ENCODE data around the gene PARVB. TPM values are rescaled to one million over a fixed set of nuclear protein-coding genes. Genes with fewer than 3 reads are reported as not detected.

The PARVB gene
- total RNA-seq, 2 experiments from 2014 or later = 39.4 to 41.0 TPM

DNA sequence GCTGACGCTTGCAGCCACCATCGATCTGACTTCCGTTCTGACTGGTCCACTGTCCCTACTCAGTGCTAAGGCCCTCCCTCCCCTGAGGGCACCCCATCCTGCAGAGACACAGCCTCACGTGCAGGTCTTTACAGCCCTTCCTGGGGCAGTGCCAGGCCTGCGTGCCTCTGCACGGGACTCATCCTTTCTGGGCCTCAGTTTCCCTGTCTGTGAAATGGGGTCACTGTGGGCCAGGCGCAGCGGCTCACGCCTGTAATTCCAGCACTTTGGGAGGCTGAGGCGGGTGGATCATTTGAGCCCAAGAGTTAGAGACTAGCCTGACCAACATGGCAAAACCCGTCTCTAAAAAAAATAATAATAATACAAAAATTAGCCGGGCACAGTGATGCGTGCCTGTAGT, 138.9 kb downstream of the PARVB start:
- ChIA-PET POLR2A (no interaction called here), CTCF (no interaction called here)
- ATAC-seq = no peak
- Mint-ChIP-seq H3K27me3 (ENCODE audit: low read depth) (no peaks in the 10 kb centered on the region), H3K9me3 (ENCODE audit: insufficient read depth) (no peaks in the 10 kb centered on the region), H3K27ac (no peak overlapping the region), H3K36me3 (ENCODE audit: low read depth) (no peaks in the 10 kb centered on the region), H3K4me3 (no peak overlapping the region), H3K4me1 (ENCODE audit: low read depth) (no peaks in the 10 kb centered on the region)
- no peak for DNase-seq

DNA sequence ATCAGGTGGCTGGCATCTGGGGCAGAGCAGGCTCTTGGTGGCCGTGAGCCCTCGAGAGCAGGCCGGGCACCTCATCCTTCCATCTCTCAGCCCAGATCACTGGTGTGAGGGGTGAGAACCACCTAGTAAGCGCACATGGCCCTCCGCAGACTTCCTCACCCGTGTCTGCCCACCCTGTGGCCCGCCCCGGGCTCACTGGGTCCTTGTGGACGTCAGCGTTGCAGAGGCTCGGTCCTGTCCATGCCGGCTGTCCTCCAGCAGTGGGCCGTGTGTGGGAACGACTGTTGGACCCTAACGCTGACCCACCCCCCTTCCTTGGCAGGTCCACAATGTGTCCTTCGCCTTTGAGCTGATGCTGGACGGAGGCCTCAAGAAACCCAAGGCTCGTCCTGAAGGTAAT, 139.4 kb downstream of the PARVB start:
- H3K4me3 Mint-ChIP-seq = no peak overlapping the region
- ATAC-seq (no peak), DNase-seq (no peak)
- H3K36me3 Mint-ChIP-seq (ENCODE audit: low read depth) = no peaks in the 10 kb centered on the region
- H3K4me1 Mint-ChIP-seq (ENCODE audit: low read depth) = no peaks in the 10 kb centered on the region
- no peak overlapping the region for H3K27ac Mint-ChIP-seq
- H3K9me3 Mint-ChIP-seq (ENCODE audit: insufficient read depth) = no peaks in the 10 kb centered on the region
- H3K27me3 Mint-ChIP-seq (ENCODE audit: low read depth) = no peaks in the 10 kb centered on the region
- ChIA-PET CTCF (no interaction called here), POLR2A (no interaction called here)

DNA sequence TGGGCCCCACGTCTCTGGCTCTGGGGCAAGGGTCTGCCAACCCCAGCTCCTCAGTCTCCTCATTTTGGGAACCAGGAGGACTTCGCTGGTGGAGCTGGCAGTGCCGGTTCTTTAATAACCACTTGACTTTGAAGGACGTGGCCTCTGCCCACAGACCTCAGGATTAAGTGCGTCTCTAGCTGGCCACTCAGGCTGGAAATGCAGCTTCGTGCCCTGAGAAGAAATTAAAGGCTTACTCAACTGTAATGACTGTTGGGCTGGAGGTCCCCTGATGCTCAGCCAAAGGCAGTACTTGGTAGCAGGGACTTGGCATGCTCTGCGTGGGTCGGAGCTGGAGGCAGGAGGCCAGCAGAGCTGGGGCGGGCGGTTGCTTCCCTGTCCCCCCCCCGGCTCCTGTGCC, 139.9 kb downstream of the PARVB start:
- ChIA-PET CTCF (no interaction called here), POLR2A (interaction anchor here (0.7 kb wide), 1 partner anchor 17 kb away, joined by 3 read pairs; the partner anchor contains the start of gene PARVG)
- no peaks in the 10 kb centered on the region for H3K27me3 Mint-ChIP-seq (ENCODE audit: low read depth)
- DNase-seq (no peak), ATAC-seq (no peak)
- H3K4me3 Mint-ChIP-seq = no peak overlapping the region
- H3K4me1 Mint-ChIP-seq (ENCODE audit: low read depth) = no peaks in the 10 kb centered on the region
- H3K9me3 Mint-ChIP-seq (ENCODE audit: insufficient read depth) = no peaks in the 10 kb centered on the region
- H3K27ac Mint-ChIP-seq = no peak overlapping the region
- H3K36me3 Mint-ChIP-seq (ENCODE audit: low read depth) = no peaks in the 10 kb centered on the region

DNA sequence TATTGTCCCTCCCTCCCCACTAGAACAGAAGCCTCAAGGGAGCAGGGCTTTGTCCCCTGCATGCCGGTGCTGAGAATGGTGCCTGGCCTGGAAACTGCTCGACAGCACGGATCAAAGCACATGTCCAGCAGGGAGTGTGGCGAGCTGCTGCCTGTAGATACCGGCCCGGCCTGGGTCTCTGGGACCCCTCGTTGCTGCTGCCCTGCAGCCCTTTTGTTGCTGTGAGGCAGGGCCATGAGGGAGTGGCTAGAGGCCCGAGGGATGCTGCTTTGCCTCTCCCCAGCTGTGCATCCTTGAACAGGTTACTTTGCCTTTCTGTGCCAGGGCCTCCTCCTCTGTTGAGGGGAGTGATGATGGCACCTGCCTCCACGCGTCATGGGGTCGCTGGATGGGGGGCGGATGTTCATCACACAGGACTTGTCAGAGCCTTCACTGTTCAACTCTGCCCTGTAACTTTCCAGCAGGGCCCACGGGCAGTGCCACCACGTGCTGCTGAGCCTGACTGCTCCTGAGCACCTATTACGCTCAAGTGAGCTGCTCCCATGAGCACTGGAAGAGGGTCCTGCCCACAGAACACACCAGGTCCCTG, 141.3 kb downstream of the PARVB start:
- Mint-ChIP-seq H3K27me3 (ENCODE audit: low read depth) (no peaks in the 10 kb centered on the region), H3K4me1 (ENCODE audit: low read depth) (no peaks in the 10 kb centered on the region), H3K9me3 (ENCODE audit: insufficient read depth) (no peaks in the 10 kb centered on the region), H3K36me3 (ENCODE audit: low read depth) (no peaks in the 10 kb centered on the region), H3K4me3 (no peak overlapping the region), H3K27ac (no peak overlapping the region)
- ChIA-PET POLR2A (no interaction called here), CTCF (no interaction called here)
- ATAC-seq (no peak), DNase-seq (no peak)

DNA sequence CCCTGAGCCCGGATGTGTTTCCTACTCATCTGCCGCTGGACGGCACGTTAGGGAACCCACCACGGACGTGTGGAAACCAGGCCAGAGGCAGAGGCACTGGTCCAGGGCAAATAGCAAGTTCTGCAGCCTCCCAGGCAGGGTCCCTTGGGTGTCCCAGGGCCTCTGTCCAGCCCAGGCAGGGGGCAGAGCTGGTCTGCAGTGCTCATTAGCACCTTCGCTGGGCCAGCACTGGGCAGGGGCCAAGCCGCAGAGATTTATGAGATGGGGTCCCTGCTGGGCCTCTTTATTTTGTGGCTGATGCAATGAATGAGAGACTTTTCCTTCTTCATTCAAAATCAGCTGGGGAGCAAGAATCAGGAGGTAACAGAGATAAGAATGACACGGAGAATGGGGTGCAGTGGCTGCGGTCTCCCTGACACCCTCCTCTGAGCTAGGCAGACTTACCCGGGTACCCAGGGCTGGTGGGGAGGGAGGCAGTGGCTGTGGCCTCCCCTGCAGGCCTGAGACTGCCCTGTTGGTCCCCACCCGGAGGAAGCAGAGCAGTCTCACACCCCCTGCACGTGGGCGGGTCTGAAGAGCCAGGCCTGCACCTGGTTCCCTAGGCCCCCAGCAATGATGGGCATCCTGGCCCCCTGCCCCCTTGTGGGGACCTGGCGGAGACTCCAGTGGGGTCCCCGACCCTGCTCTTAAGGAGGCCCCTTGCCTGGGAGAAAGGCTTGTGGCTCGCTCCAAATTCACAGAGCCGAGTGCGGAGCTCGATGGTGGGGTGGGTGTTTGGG, 142.6 kb downstream of the PARVB start:
- Mint-ChIP-seq H3K4me3 (no peak overlapping the region), H3K27me3 (ENCODE audit: low read depth) (no peaks in the 10 kb centered on the region), H3K9me3 (ENCODE audit: insufficient read depth) (no peaks in the 10 kb centered on the region), H3K27ac (no peak overlapping the region), H3K4me1 (ENCODE audit: low read depth) (no peaks in the 10 kb centered on the region), H3K36me3 (ENCODE audit: low read depth) (no peaks in the 10 kb centered on the region)
- POLR2A ChIA-PET = no interaction called here
- CTCF ChIA-PET = no interaction called here
- ATAC-seq (no peak), DNase-seq (no peak)

DNA sequence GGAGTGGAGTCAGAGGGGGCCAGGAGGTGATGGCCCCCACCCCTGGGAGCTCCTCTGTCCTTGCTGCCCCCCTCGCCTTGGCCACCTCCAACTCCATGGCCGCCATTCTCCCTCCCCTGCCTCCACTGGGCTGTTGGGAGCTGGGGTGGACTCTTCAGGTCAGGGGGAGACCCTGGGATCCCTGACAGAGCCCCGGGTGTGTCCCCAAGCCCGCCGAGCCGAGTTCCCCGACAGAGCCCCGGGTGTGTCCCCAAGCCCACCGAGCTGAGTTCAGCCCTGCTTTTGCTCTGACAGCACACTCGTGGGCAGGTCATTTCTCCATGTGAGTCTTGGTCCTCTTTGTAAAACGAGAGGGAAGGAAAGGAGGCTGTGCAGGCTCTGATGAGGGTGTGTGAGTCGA, 143.4 kb downstream of the PARVB start:
- Mint-ChIP-seq H3K4me1 (ENCODE audit: low read depth) (peaks cover under 1% of the 10 kb centered on the region), H3K9me3 (ENCODE audit: insufficient read depth) (no peaks in the 10 kb centered on the region), H3K27ac (no peak overlapping the region), H3K36me3 (ENCODE audit: low read depth) (no peaks in the 10 kb centered on the region), H3K4me3 (no peak overlapping the region), H3K27me3 (ENCODE audit: low read depth) (no peaks in the 10 kb centered on the region)
- ChIA-PET POLR2A (no interaction called here), CTCF (no interaction called here)
- DNase-seq (no peak), ATAC-seq (no peak)

DNA sequence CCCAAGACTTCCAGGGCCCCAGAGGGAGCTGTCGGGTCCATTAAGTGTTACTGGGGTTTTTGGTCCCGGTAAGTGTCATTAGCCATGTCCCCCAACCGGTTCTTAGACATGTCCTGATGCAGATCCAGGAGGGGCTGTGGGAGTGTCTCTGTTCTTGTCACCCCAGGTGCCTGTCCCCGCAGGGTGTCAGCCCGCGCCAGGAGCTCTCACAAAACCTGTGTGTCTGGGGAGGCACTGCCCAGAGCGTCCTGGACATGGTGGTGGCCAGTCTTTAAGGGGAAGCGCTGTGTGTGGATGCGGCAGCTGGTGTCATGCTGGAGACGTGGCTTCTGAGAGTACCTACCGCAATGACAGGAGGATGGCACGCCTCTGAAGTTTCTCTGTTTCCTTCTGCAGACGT, 144.1 kb downstream of the PARVB start:
- Mint-ChIP-seq H3K27me3 (ENCODE audit: low read depth) (no peaks in the 10 kb centered on the region), H3K4me3 (no peak overlapping the region), H3K9me3 (ENCODE audit: insufficient read depth) (no peaks in the 10 kb centered on the region), H3K27ac (no peak overlapping the region), H3K36me3 (ENCODE audit: low read depth) (no peaks in the 10 kb centered on the region), H3K4me1 (ENCODE audit: low read depth) (peaks cover 5% of the 10 kb centered on the region)
- CTCF ChIA-PET = no interaction called here
- POLR2A ChIA-PET = no interaction called here
- ATAC-seq (no peak), DNase-seq (no peak)

DNA sequence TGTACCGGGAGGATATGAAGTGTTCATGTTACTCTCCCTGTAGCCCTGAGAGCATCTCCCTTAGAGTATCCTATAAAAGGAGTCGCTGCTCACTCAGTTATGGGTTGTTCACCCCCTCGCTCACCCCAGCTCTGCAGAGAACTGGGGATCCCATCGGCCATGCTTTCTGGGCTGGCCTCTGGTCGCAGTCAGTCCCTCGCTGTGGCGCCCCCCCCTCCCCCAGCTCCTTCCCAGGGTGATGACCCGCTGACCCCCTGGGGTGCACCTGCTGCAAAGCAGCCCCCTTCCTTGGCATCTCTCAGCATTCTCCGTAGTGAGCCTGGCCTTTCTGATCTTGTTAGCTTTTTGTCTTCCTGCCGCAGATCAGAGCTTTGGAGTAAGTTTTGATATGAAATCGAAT, 146.4 kb downstream of the PARVB start:
- Mint-ChIP-seq H3K36me3 (ENCODE audit: low read depth) (no peaks in the 10 kb centered on the region), H3K4me1 (ENCODE audit: low read depth) (peaks cover 5% of the 10 kb centered on the region), H3K9me3 (ENCODE audit: insufficient read depth) (no peaks in the 10 kb centered on the region), H3K4me3 (no peak overlapping the region), H3K27me3 (ENCODE audit: low read depth) (peaks cover 2% of the 10 kb centered on the region), H3K27ac (no peak overlapping the region)
- ATAC-seq (no peak), DNase-seq (no peak)
- ChIA-PET POLR2A (no interaction called here), CTCF (interaction anchor here (1.9 kb wide), 1 partner anchor 177 kb away, joined by 4 read pairs; no protein-coding TSS in a partner anchor)

DNA sequence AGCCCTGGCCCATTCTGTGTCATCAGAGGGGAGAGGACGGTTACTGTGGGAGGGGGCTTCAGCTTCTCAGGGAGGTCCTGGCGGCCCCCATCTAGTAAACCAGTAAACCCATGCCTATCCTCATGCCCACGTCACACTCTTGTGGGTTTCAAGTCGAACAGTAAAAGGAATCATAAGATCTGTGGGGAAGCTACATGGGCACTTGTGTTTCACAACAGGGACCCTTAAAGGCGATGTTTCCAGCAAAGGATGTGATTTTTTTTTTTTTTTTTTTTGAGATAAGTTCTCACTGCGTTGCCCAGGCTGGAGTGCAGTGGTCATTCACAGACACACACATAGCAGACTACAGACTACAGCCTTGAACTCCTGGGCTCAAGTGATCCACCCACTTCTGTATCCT, 147.5 kb downstream of the PARVB start:
- H3K27ac Mint-ChIP-seq = no peak overlapping the region
- ChIA-PET CTCF (interaction anchor here (0.6 to 1.9 kb wide), 2 partner anchors 178 to 795 kb away, joined by 4 read pairs; no protein-coding TSS in a partner anchor), POLR2A (interaction anchor here (2.0 kb wide), 1 partner anchor 10 kb away, joined by 9 read pairs; the partner anchor contains the start of gene PARVG)
- H3K9me3 Mint-ChIP-seq (ENCODE audit: insufficient read depth) = no peaks in the 10 kb centered on the region
- H3K4me1 Mint-ChIP-seq (ENCODE audit: low read depth) = peaks cover 5% of the 10 kb centered on the region
- no peak overlapping the region for H3K4me3 Mint-ChIP-seq
- DNase-seq (no peak), ATAC-seq (no peak)
- no peaks in the 10 kb centered on the region for H3K36me3 Mint-ChIP-seq (ENCODE audit: low read depth)
- peaks cover 2% of the 10 kb centered on the region for H3K27me3 Mint-ChIP-seq (ENCODE audit: low read depth)

DNA sequence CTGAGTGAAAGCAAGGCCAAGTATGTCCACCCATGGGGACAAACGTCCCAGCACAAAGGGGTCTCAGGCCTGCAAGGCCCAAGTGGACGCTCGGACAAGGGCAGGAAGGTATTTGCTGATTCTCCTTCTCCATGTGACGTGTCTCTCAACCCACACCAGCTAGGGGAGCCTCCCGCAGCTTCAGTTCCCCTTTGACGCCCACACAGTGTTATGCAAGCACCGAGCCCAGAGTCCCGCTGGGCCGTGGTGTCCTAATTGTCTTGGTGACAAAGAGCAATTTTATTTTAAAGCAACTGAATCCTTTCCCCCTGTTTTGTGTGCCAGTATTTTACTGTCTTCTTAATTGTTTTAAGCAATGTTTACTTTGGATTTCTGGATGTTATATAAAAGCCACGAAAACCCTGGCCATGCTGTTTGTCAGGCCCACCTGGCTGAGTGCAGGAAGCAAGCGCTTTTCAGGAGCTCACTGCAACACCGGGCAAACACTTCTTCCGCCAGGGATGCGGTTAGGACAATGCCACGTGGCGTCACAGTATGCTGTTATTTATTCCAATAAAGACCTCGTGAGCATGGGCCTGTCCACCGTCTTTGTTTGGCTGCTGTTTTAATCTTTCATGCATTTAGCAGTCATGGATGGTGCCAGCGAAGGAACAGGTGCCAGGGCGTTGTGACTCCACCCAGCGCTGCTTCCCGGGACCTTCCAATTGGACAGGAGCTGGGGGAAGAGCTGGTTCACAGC, 148.4 kb downstream of the PARVB start:
- Mint-ChIP-seq H3K4me1 (ENCODE audit: low read depth) (peaks cover 5% of the 10 kb centered on the region), H3K4me3 (no peak overlapping the region), H3K27me3 (ENCODE audit: low read depth) (peaks cover 7% of the 10 kb centered on the region), H3K9me3 (ENCODE audit: insufficient read depth) (no peaks in the 10 kb centered on the region), H3K36me3 (ENCODE audit: low read depth) (no peaks in the 10 kb centered on the region), H3K27ac (no peak overlapping the region)
- DNase-seq (no peak), ATAC-seq (no peak)
- ChIA-PET CTCF (interaction anchor here (1.3 kb wide), 1 partner anchor 512 kb away, joined by 3 read pairs; no protein-coding TSS in a partner anchor), POLR2A (interaction anchor here (0.9 to 2.0 kb wide), 2 partner anchors 9 to 10 kb away, joined by 5 to 9 read pairs; partner anchors contain the start of gene PARVG)

DNA sequence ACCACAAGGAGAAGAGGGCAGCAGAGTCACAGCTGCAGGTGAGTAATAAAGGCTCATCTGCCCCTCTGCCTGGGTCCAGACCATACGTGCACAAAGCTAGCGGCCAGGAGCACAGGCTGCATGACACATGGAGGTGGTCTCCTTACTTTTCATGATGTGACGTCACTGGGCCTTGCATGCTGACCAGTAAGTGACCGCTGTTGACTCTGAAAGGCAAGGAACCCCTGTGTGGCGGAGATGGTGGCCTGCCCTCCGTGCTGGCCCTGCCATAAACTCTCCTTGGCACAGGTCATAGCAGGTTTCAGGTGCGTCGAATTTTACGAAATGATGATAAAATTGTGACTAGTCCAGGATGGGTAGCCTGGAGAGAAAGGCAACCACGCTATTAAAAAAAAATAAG, 149.1 kb downstream of the PARVB start:
- Mint-ChIP-seq H3K36me3 (ENCODE audit: low read depth) (no peaks in the 10 kb centered on the region), H3K27ac (no peak overlapping the region), H3K4me1 (ENCODE audit: low read depth) (peaks cover 5% of the 10 kb centered on the region), H3K27me3 (ENCODE audit: low read depth) (peaks cover 8% of the 10 kb centered on the region), H3K4me3 (no peak overlapping the region), H3K9me3 (ENCODE audit: insufficient read depth) (no peaks in the 10 kb centered on the region)
- DNase-seq (no peak), ATAC-seq (no peak)
- ChIA-PET POLR2A (interaction anchor here (0.6 to 2.0 kb wide), 3 partner anchors 8 to 453 kb away, joined by 3 to 9 read pairs (median 5); partner anchors contain the start of gene PARVG), CTCF (interaction anchor here (1.3 kb wide), 1 partner anchor 511 kb away, joined by 3 read pairs; no protein-coding TSS in a partner anchor)

DNA sequence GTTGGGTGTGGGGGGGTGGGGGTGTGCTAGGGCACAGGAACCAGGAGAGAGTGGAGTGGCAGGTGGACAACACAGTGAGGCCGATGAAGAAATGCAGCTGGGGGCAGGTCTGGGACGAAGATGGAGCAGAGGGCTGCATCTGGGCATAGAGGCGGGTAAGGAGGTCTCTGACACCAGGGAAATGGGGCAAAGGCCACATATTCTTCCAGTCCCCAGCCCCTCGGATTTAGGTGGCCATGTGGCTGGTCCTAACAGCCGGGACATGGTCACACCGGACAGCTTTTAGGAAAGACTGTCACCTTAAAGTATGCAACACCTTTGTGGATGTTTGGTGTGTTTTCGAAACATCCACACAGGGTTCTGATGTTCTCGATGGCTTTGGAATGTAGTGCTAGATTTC, 151.6 kb downstream of the PARVB start:
- Mint-ChIP-seq H3K27ac (no peak overlapping the region), H3K4me3 (no peak overlapping the region), H3K36me3 (ENCODE audit: low read depth) (no peaks in the 10 kb centered on the region), H3K4me1 (ENCODE audit: low read depth) (peaks cover 16% of the 10 kb centered on the region), H3K9me3 (ENCODE audit: insufficient read depth) (no peaks in the 10 kb centered on the region), H3K27me3 (ENCODE audit: low read depth) (peaks cover 12% of the 10 kb centered on the region)
- DNase-seq (no peak), ATAC-seq (no peak)
- CTCF ChIA-PET = no interaction called here
- POLR2A ChIA-PET = no interaction called here
